ENCODE measurements around the gene LEMD2.

LEMD2 gene

DNA sequence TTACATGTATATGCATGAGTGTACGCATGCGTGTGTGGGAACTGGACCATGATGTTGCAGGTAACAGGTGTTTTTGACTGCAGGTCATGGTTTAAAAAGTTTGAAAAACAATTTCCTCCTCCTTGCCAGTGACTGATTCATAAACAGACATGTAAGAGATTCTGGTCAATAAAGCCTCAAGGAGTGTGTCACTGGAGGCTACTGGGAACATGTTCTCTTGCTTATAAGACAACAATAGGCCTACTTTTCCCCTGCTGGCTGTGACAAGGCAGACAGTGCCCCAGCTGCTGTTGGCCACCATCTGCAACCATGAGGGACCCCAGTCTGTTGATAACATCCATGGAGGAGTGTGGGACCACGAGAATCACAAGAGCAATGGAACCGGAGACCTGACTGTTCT, 12.7 kb downstream of the LEMD2 start:
- no peak overlapping the region for H3K4me3 ChIP-seq (ENCODE audit: low read length, poor library complexity, severe bottlenecking)
- H3K27me3 ChIP-seq (ENCODE audit: insufficient read depth, low read length, poor library complexity, severe bottlenecking): no peaks in the 10 kb centered on the region
- no peak overlapping the region for H3K4me2 ChIP-seq (ENCODE audit: low read depth, low read length, poor library complexity, severe bottlenecking)
- no peak overlapping the region for H2AFZ ChIP-seq (ENCODE audit: low read length)
- no peaks in the 10 kb centered on the region for H3K79me2 ChIP-seq (ENCODE audit: insufficient read depth, low read length)
- no peak overlapping the region for H3K9ac ChIP-seq (ENCODE audit: low read depth, low read length, poor library complexity, severe bottlenecking)
- H4K20me1 ChIP-seq (ENCODE audit: insufficient read depth, low read length, poor library complexity, severe bottlenecking): no peaks in the 10 kb centered on the region
- H3K9me3 ChIP-seq (ENCODE audit: insufficient read depth, low read depth, low read length): no peaks in the 10 kb centered on the region
- TF ChIP-seq CTCF (conservative IDR thresholded peaks at IDR 0.05; ENCODE audit: low read length): no peak
- no peak for TF ChIP-seq EZH2phosphoT487 (IDR thresholded peaks at IDR 0.05; ENCODE audit: borderline replicate concordance)
- no peaks in the 10 kb centered on the region for H3K4me1 ChIP-seq (ENCODE audit: insufficient read depth, low read length, poor library complexity, severe bottlenecking)
- H3K36me3 ChIP-seq (ENCODE audit: insufficient read depth, low read length): peaks cover 79% of the 10 kb centered on the region; the same call in 1 of the 2 replicates
- no peaks in the 10 kb centered on the region for H3K9me2 ChIP-seq (replicated peaks; ENCODE audit: low read depth, low read length)
- H3F3A ChIP-seq (ENCODE audit: low read depth): no peaks in the 10 kb centered on the region

DNA sequence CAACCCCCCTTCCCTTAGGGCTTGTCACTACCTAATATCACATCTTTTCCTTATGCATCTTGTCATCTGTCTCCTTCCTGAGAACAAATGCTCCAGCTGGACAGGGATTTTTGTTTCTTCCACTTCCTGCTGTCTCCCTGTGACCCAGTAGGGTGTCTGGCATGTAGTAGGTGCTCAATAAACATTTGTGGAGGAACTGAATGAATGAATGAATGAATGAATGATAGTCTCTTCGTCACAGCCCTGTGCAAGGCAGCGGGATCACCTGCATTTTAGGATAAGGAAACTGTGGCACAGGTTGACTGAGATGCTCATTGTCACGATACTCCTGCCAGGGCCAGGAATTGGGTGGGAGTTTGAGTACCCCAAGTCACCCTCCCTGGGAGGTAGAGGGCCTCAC, 14.2 kb downstream of the LEMD2 start:
- H3K36me3 ChIP-seq (ENCODE audit: insufficient read depth, low read length): peaks cover 65% of the 10 kb centered on the region; the same call in 1 of the 2 replicates
- H3K4me3 ChIP-seq (ENCODE audit: low read length, poor library complexity, severe bottlenecking): no peak overlapping the region
- H3K9me3 ChIP-seq (ENCODE audit: insufficient read depth, low read depth, low read length): no peaks in the 10 kb centered on the region
- TF ChIP-seq EZH2phosphoT487 (IDR thresholded peaks at IDR 0.05; ENCODE audit: borderline replicate concordance) (no peak), CTCF (conservative IDR thresholded peaks at IDR 0.05; ENCODE audit: low read length) (no peak)
- no peak overlapping the region for H3K9ac ChIP-seq (ENCODE audit: low read depth, low read length, poor library complexity, severe bottlenecking)
- H3K4me2 ChIP-seq (ENCODE audit: low read depth, low read length, poor library complexity, severe bottlenecking): no peak overlapping the region
- H2AFZ ChIP-seq (ENCODE audit: low read length): no peak overlapping the region
- no peaks in the 10 kb centered on the region for H3K79me2 ChIP-seq (ENCODE audit: insufficient read depth, low read length)
- H3K4me1 ChIP-seq (ENCODE audit: insufficient read depth, low read length, poor library complexity, severe bottlenecking): no peaks in the 10 kb centered on the region
- H3F3A ChIP-seq (ENCODE audit: low read depth): no peaks in the 10 kb centered on the region
- no peaks in the 10 kb centered on the region for H4K20me1 ChIP-seq (ENCODE audit: insufficient read depth, low read length, poor library complexity, severe bottlenecking)
- H3K27me3 ChIP-seq (ENCODE audit: insufficient read depth, low read length, poor library complexity, severe bottlenecking): no peaks in the 10 kb centered on the region
- H3K9me2 ChIP-seq (replicated peaks; ENCODE audit: low read depth, low read length): no peaks in the 10 kb centered on the region

DNA sequence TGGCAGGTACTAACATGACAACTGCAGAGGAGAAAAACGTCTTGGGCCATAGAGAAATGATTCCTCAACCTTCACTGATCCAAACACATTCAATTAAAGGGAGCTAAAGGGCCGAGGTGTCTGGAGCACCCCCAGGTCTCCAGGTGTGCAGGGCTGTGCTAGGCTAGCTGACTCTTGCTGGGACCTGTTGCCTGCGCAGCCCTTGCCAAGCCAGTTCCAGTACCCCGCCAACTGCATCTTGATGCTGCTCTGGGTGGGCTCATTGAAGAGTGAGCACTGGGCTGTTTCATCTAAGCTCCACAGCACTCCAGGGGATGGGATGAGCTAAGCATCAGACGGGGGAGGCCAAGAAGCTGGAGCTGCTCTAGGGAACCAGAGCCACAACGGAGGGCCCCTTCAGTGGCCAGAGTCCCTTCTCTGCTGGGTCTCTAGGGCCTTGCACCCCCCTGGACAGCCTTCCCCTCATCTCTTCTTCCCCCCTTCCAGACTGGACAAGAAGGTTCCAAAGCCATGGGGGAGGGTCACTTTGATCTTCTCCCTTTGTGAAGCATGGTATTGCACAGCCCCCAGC, 15.9 kb downstream of the LEMD2 start:
- H3K79me2 ChIP-seq (ENCODE audit: insufficient read depth, low read length): no peaks in the 10 kb centered on the region
- no peaks in the 10 kb centered on the region for H3F3A ChIP-seq (ENCODE audit: low read depth)
- TF ChIP-seq EZH2phosphoT487 (IDR thresholded peaks at IDR 0.05; ENCODE audit: borderline replicate concordance) (no peak), CTCF (conservative IDR thresholded peaks at IDR 0.05; ENCODE audit: low read length) (no peak)
- no peak overlapping the region for H3K4me2 ChIP-seq (ENCODE audit: low read depth, low read length, poor library complexity, severe bottlenecking)
- H3K27me3 ChIP-seq (ENCODE audit: insufficient read depth, low read length, poor library complexity, severe bottlenecking): no peaks in the 10 kb centered on the region
- H4K20me1 ChIP-seq (ENCODE audit: insufficient read depth, low read length, poor library complexity, severe bottlenecking): no peaks in the 10 kb centered on the region
- H3K9me2 ChIP-seq (replicated peaks; ENCODE audit: low read depth, low read length): no peaks in the 10 kb centered on the region
- H3K36me3 ChIP-seq (ENCODE audit: insufficient read depth, low read length): peaks cover 48% of the 10 kb centered on the region; the same call in 1 of the 2 replicates
- no peaks in the 10 kb centered on the region for H3K9me3 ChIP-seq (ENCODE audit: insufficient read depth, low read depth, low read length)
- no peak overlapping the region for H3K9ac ChIP-seq (ENCODE audit: low read depth, low read length, poor library complexity, severe bottlenecking)
- H3K4me3 ChIP-seq (ENCODE audit: low read length, poor library complexity, severe bottlenecking): no peak overlapping the region
- H2AFZ ChIP-seq (ENCODE audit: low read length): no peak overlapping the region
- no peaks in the 10 kb centered on the region for H3K4me1 ChIP-seq (ENCODE audit: insufficient read depth, low read length, poor library complexity, severe bottlenecking)
